Inferior parietal cortex (tissue), 1 donor: ENCODE measurements around the gene SLC43A3.

Source experiments
- DNase-seq: peaks from one replicate; pipeline ENCODE4 v3.0.0-alpha.2; 2016; ENCODE audit errors: extremely low spot score

SLC43A3 gene

GRCh38 chr11:57357856-57358255 lies 69.1 kb downstream of the SLC43A3 start:
- DNase-seq, result no peak

DNA sequence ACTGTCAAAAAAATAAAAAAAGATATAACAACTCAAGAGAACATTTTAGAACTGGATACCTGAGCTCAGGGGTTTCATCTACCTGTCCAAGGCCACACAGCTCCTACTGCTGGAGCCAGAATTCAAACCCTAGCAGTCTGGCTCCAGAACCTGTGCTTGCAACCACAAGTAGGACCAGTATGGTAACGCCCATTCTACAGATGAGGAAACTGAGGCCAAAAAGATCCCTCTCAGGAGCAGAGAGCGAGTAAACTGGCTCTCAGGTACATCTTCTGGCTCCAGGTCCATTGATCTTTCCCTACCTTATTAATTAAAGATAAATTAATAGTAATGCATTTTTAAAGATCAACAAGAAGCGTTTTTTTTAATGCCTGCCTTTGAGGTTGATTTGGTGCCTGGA lies 69.6 kb downstream of the SLC43A3 start:
- no peak for DNase-seq
